Measurements from ENCODE around the gene CADPS.

GRCh38 chr3:62723166-62723913 is 151.9 kb downstream of the CADPS start:
- no peak for TF ChIP-seq CTCF (conservative IDR thresholded peaks at IDR 0.05; ENCODE audit: low read length)
- TF ChIP-seq EZH2phosphoT487 (IDR thresholded peaks at IDR 0.05; ENCODE audit: borderline replicate concordance, low read depth, low read length) = no peak

Measured in OCI-LY7 (cell line).